Endothelial cell of umbilical vein (primary cell): Measurements from ENCODE around the gene CELA3B. TPM values are rescaled to one million over a fixed set of nuclear protein-coding genes. Genes with fewer than 3 reads are reported as not detected.
"Not testable (repeated sequence)": the region's sequence is repeated elsewhere in the genome, so short reads cannot be mapped to it uniquely, and the experiment has no call there.

Source experiments
- BruUV-seq: library from RNA; stranded (reverse); fragments of 400-500 nt; replicated peaks from 2 replicates; lab custom pipeline; 2021; lab: Mats Ljungman, UMichigan
- CTCF ChIA-PET: fragments of 300-600, 350-600 bp; sonication (Branson Sonifier 250); formaldehyde crosslinking; loops from one replicate; lab custom pipeline; 2021; ENCODE audit warnings: antibody characterized with exemption, inconsistent platforms; lab: Charles Lee
- POLR2A ChIA-PET: fragments of 300-600, 350-600 bp; sonication (Branson Sonifier 250); formaldehyde crosslinking; loops from one replicate; lab custom pipeline; 2021; ENCODE audit warnings: antibody characterized with exemption, inconsistent platforms; lab: Charles Lee
- DNase-seq: peaks from one replicate; pipeline ENCODE4 v3.0.0-alpha.2; 2011; ENCODE audit warnings: low read depth, low spot score
- FAIRE-seq: peaks from 2 replicates; lab custom pipeline; 2011; peaks lifted over from hg19 to GRCh38; lab: Jason Lieb, UNC
- H2AFZ ChIP-seq: 2 replicates; pipeline ENCODE4 v1.6.0; 2012; ENCODE audit warnings: low read depth, low read length, control low read depth, inconsistent platforms
- H3K27ac ChIP-seq: 2 replicates; pipeline ENCODE4 v1.5.1; 2011; ENCODE audit warnings: low read depth, mild to moderate bottlenecking, control low read depth, low read length, moderate library complexity; ENCODE audit not compliant: insufficient read depth
- H3K27me3 ChIP-seq, 2 experiments: 2 replicates each; pipeline versions ENCODE4 v1.6.0 to v1.6.1; 2011; ENCODE audit warnings: low read length in 2 of 2, mixed read lengths in 1 of 2; ENCODE audit not compliant: control insufficient read depth in 2 of 2, insufficient read depth in 2 of 2
- H3K36me3 ChIP-seq, 2 experiments: 2 replicates in 1 of 2; 3 replicates in 1 of 2; pipeline ENCODE4 v1.5.1; 2011; ENCODE audit warnings: low read length in 2 of 2, mild to moderate bottlenecking in 1 of 2, moderate library complexity in 1 of 2; ENCODE audit not compliant: control insufficient read depth in 2 of 2, insufficient read depth in 2 of 2; ENCODE audit errors: extremely low read depth in 1 of 2
- H3K4me1 ChIP-seq: 3 replicates; pipeline ENCODE4 v1.5.1; 2011; ENCODE audit warnings: mild to moderate bottlenecking, low read length; ENCODE audit not compliant: control insufficient read depth, insufficient read depth; ENCODE audit errors: extremely low read depth
- H3K4me2 ChIP-seq: 2 replicates; pipeline ENCODE4 v1.6.1; 2011; ENCODE audit warnings: low read length, control low read depth, mixed read lengths; ENCODE audit not compliant: insufficient read depth
- H3K4me3 ChIP-seq, 3 experiments: fragments of 200-600 bp in 1 of 3; sonication (generic), shearing (Covaris generic) in 1 of 3; replicated peaks in 1 of 3; 2 replicates each; pipeline ENCODE4 v1.5.1; 2011 to 2016; ENCODE audit warnings: control low read depth in 3 of 3, low read length in 3 of 3, mild to moderate bottlenecking in 2 of 3, inconsistent platforms in 1 of 3, low read depth in 1 of 3, moderate library complexity in 1 of 3; ENCODE audit not compliant: insufficient read depth in 1 of 3
- H3K79me2 ChIP-seq: 2 replicates; pipeline ENCODE4 v1.6.0; 2012; ENCODE audit warnings: low read length, inconsistent platforms; ENCODE audit not compliant: control insufficient read depth, insufficient read depth
- H3K9ac ChIP-seq: replicated peaks from 2 replicates; pipeline ENCODE3; 2011; ENCODE audit warnings: low read length, control low read depth; ENCODE audit not compliant: insufficient read depth; ENCODE audit errors: extremely low read depth
- H3K9me1 ChIP-seq: replicated peaks from 3 replicates; pipeline ENCODE4 v1.6.0; 2011; ENCODE audit warnings: mild to moderate bottlenecking, low read length; ENCODE audit not compliant: control insufficient read depth, insufficient read depth; ENCODE audit errors: extremely low read depth
- H3K9me3 ChIP-seq: replicated peaks from 2 replicates; pipeline ENCODE4 v1.5.1; 2012; ENCODE audit warnings: low read length, inconsistent platforms; ENCODE audit not compliant: control insufficient read depth, insufficient read depth
- H4K20me1 ChIP-seq: replicated peaks from 2 replicates; pipeline ENCODE3; 2011; ENCODE audit warnings: mild to moderate bottlenecking, low read length; ENCODE audit not compliant: control insufficient read depth, insufficient read depth; ENCODE audit errors: extremely low read depth
- GATA2 ChIP-seq: IDR thresholded peaks from 2 replicates; pipeline ENCODE4 v1.7.0; 2011; ENCODE audit warnings: low read depth, mild to moderate bottlenecking, moderate library complexity, mixed read lengths, low read length; ENCODE audit not compliant: insufficient read length, insufficient read depth
- dilution Hi-C: fragments of 300-500 bp; cut with MboI; formaldehyde crosslinking; loops from one replicate; pipeline ENCODE4 v1.15.0; 2019; ENCODE audit warnings: low sequenced_read_pairs; ENCODE audit not compliant: extremely low pct_ligation_motif_present
- intact Hi-C: fragments of 100-400 bp; cut with micrococcal nuclease; formaldehyde crosslinking; loops from one replicate; pipeline ENCODE4 v1.10.0; 2022
- polyA plus RNA-seq, 4 experiments: library from polyadenylated mRNA; depleted of rRNA in 3 of 4; stranded (reverse) in 3 of 4; unstranded in 1 of 4; fragments of >200 nt; gene quantifications; 2 replicates each; pipeline versions ENCODE4 v1.2.1 to v1.2.3, GENCODE V29; 2011 to 2012; ENCODE audit warnings: missing spikeins in 1 of 4
- total RNA-seq: library from RNA; stranded (reverse); gene quantifications from 2 replicates; pipeline ENCODE4 v1.2.3, GENCODE V29; 2021

CELA3B gene
- total and polyA plus RNA-seq, 2 donors (not counting 3 experiments of a cell fraction or from before 2014, with no cell fraction given): 0.32 TPM; not detected in 1

GRCh38 chr1:21998624-21999294 is 21.9 kb downstream of the CELA3B start:
- peak overlapping the region; percentile 34 for H3K9ac ChIP-seq
- H3K79me2 ChIP-seq, POLR2A ChIA-PET, dilution Hi-C loops, H3K36me3 ChIP-seq, H4K20me1 ChIP-seq, CTCF ChIA-PET, FAIRE-seq, H3K9me1 ChIP-seq, H3K9me3 ChIP-seq, H3K27me3 ChIP-seq, H2AFZ ChIP-seq, BruUV-seq: not testable (repeated sequence)
- peak; percentile 31 for DNase-seq
- peak overlapping the region; percentile 10 for H3K4me2 ChIP-seq
- intact Hi-C loops: loop anchor here (1.0 to 2.0 kb wide), 2 partner anchors 25 to 60 kb away; no protein-coding TSS in a partner anchor
- peaks cover 32% of the 10 kb centered on the region for H3K4me1 ChIP-seq
- peak overlapping the region in 1 of 3 experiments; percentile 17 for H3K4me3 ChIP-seq
- peak overlapping the region; percentile 95 for H3K27ac ChIP-seq
- peak; percentile 51 for TF ChIP-seq GATA2

- H3K79me2 ChIP-seq, H3K4me3 ChIP-seq, dilution Hi-C loops, POLR2A ChIA-PET, H3K9ac ChIP-seq, H3K36me3 ChIP-seq, H4K20me1 ChIP-seq, H3K4me2 ChIP-seq, CTCF ChIA-PET, H2AFZ ChIP-seq, H3K9me1 ChIP-seq, BruUV-seq, H3K27me3 ChIP-seq, H3K9me3 ChIP-seq: not testable (repeated sequence)
- intact Hi-C loops: loop anchor here (2.0 kb wide), 1 partner anchor 61 kb away; no protein-coding TSS in a partner anchor
- Histone ChIP-seq H3K4me1 (peaks cover 32% of the 10 kb centered on the region), H3K27ac (peak overlapping the region; percentile 63)
- FAIRE-seq (peak; percentile 77), DNase-seq (peak; percentile 85)
Measured at GRCh38 chr1:21999645-22000044, 22.8 kb downstream of the CELA3B start.
